HG02571 (cell line): ENCODE measurements around the gene DDX5.

Experiments used
- ATAC-seq: cut with Tn5 transposase; IDR thresholded peaks from one replicate; pipeline ENCODE4 v1.9.1; 2021; ENCODE audit warnings: mild to moderate bottlenecking, moderate library complexity; ENCODE audit not compliant: unreplicated experiment

The DDX5 gene

DNA sequence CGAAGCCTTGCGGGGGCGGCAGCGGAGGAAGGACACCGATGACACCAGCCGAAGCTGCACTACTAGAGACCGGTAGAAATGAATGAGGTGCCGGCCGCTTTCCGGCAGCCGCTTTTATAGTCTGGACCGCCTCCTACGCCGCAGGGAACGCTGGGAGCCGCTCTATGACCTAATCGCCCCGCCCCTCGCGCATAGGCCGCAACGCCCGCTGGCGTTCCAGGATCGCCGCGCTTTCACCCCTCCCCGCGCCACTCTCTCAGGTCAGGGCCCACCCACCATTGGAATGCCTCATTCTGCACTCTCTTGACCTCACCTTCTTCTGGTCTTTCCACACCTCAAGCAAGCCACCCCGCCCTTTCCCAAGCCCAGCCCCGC, at the start of gene DDX5:
TSS of gene DDX5 (minus strand) at position 89 of the 375 bp plus-strand sequence. CDS start 170 bp downstream, outside the sequence.
- ATAC-seq, result peak; percentile 50

DNA sequence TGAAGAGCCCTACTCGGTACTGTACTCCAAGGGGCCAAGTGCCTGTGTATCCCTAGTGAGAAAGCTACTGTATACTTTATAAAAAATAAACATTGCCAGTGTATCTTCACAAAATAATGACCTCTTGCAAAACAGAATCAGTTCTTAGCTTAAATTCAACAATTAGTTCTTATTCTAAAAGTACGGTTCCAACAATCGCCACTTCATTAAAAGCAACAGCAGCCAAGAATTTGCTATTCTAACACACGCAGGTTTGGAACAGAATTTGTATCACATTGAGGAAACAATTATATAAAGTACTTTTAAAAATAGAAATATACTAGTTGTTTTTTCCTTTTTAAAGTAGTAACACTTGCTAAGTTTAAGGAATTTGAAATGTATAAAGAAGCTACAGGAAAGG, 49.2 kb upstream of the DDX5 start:
- no peak for ATAC-seq

DNA sequence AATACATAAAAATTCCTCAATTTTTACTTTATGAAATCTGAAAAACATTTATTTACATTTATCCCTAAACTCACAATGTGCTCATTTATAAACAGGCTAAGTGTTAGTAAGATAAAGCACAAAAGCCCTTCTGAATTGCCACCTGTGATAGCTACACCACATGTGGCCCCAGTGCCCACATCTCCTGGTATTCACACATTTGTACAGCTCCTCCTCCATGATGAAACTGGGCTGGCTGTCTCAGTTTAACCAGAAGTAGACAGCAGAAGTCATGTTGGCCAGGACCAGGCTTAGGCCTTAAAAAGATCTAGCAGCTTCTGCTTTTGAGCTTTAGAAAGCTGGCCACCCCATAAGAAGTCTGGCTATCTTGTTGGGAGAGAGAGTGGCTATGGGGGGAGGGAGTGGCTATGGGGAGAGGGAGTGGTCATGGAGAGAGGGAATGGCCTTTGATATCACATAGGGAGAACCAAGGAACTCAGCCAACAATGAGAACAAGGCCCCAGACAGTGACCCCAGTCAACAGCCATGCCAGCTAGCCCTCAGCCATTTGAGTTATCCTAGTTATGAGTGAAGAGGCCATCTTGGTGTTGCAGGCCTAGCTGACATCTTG, 48.0 kb upstream of the DDX5 start:
- ATAC-seq, result no peak

DNA sequence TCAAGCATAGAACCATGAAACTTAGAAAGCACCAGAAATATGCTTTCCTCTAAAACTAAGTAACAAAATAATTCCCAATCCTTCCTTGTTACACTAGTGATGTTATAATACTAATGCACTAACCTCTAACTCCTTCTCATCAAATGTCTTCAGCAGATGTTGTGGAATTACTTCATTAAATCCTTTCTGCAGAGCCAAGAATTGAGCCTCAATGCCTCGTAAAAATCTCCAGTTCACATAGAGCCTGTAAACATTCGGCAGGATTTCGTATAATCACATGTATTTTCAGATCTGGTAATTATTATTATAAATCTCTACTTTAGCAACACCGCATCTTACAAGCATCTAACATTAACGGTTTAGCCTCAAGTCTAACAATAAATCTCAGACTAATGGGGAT, 45.4 kb upstream of the DDX5 start:
- ATAC-seq, result no peak

DNA sequence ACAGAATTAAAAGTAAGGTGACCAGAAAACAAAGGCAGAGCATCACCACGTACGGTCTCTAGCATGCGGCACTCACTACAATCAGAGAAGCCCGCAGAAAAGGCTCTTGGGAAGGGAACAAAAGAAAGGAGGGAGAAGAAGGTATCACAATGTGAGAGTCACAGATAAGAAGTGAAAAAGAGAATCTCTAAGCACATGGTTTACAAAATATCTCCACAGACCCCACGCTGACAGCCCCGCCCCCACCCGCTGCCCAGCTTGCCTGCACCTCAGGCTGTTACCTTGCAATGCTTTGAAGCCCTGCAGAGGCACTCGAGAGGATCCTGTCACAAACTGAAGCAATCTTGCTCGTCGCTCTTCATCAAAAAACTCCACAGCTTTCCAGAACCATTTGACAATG, 41.2 kb upstream of the DDX5 start:
- no peak for ATAC-seq

DNA sequence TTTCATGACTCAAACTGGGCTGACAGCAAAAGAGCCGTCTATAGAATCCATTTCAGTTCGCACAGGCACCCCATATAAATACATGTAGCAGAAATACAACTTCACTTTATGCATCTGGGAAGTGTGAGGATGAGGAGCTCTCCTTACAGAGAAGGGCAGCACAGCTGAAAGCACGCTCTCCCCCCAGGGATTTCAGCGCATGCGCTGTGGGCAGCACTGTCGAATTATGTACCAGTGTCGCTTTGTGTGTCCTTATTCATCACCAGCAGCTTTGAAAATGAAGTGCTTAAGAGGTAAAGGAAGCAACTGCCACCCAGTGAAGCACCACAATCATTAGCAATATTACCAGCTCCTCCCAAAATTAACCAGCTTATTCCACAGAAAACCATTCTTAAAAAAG, 40.6 kb upstream of the DDX5 start:
- no peak for ATAC-seq

DNA sequence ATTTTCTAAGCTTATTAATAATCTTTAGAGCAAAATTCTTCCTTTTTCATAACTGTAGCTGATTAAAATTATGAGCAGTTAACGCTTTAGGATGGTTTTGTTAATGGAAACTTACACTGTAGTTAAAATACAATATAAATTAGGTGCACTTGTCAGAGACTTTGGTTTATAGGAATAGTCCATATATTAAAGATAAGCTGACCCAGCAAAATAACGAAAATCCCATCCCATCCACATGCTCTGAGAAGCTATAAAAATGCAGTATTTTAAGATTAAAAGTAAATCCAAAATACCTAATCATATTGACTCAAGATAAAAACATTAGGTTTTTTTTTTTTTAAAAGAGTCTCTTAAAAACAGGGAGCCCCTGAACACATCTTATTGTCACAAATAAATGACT, 38.7 kb upstream of the DDX5 start:
- no peak for ATAC-seq

DNA sequence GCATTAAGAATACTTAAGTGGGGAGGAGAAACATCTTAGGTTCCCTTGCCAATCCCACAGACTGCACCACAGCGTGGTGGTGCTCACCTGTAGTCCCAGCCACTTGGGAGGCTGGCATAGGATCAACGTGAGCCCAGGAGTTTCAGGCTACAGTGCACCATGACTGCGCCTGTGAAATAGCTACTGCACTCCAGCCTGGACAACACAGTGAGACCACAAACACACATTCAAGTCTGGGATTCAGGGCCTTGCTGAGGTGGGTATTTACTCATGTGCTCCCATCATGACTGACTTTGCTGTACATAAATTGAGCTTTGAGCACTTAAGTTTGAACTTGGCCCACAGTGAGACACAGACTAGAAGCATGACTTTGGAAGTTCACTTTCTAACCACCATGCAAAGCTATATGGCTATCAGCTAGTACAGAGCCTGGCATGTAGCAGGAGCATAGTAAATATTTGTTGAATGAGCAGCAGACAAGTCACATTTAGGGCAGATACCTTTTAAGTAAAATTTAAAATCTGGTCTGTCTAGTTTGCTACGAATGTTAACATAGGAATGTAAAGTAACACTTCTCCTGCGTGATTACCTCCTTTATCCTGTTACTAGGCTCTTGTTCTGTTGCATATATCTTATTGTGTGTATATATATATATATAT, 34.2 kb upstream of the DDX5 start:
- ATAC-seq, result no peak

DNA sequence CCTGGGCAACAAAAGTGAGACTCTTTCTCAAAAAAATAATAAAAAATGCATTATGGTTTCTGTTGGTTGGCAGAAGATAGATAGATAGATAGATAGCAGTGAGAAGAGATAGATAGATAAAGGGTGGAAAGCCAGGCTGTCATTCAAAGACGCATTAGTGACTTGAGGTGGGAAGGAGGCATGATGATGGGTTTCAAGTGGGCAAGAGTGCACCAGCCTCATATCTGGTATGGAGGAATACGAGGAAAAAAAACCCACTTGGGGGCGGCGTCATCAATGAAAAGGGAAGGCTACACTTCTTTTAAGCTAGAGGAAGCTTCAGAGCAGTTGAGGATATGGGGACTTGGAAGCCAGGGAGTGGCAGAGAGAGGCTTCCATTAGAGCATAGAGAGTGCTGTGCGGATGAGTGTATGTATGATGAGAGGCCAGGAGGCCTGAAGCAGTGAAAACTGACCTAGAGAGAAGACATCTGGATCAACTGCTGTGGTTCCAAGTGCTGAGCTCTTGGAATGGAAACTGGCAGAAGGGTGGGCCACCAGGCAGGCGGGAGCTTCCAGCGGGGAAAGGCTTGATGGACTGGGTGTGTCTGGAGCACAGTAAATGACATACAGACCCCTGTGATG, 32.5 kb upstream of the DDX5 start:
- ATAC-seq, result no peak

DNA sequence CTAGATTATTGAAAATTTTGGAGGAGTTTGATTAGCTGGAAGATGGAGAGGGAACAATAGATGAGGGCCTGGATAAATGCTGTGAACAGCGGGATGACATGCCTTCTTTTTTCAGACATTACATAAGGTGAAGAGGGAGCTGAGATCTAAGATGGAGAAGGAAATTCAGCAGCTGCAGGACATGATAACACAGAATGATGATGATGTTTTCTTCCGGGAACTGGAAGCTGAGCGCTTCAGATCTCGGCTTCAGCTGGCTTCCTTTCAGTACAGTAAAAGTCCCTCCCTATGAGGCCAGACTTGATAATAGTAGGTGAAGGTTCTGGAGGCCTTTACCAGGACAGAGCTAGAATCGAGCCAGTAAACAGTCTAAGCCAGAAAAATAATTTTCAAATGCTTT, 31.4 kb upstream of the DDX5 start:
- ATAC-seq, result no peak

DNA sequence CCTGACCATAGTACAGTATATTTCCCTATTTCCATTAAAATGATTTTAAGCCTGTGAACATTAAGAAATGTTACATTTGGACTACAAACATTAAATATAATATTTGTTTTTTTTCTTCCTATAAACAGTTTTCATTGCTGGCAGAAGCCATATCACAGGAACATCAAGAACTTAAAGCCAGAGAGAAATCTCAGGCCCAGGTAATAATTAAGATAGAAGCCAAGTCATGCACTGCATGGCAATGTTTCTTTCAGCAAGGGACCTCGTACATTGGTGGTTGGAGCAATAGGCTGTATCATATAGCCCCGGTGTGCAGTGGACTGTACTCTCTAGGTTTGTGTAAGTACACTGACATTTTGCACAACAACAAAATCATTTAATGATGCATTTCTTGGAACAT, 30.8 kb upstream of the DDX5 start:
- no peak for ATAC-seq

DNA sequence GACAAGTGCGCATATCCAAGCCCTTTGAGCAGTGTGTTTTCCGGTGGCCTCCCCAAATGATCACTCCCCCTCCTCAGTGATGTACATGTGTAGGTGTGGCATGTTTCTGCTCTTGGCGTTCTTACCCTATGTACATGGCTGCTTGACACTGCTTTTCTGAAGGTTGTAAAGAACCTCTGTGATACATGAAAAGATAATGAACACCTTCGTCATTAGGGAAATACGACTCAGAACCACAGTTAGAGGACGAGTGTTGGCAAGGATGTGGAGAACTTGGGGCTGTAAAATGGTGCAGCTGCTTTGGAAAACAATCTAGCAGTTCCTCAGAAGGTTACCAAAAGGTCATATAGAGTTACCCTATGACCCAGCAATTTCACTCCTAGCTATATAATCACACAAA, 29.3 kb upstream of the DDX5 start:
- ATAC-seq, result no peak

DNA sequence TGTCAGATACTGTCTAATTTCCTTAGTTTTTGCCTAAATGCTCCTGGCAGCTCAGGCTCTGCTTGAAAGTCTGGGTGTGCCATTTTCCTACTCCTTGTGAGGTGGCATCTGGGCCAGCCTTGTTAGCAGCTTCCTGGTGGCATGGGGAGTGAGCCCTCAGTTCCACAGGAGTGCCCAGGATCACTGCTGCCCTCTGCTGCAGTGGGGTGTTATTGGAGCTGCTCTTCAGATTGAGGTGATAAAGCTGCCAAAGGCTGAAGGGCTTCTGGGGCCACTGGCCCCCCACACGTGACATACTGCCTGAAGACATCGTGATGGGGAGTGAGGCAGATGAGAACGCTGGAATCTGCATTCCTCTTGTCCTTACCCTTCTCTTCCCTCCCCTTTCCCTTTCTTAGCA, 28.1 kb upstream of the DDX5 start:
- no peak for ATAC-seq

DNA sequence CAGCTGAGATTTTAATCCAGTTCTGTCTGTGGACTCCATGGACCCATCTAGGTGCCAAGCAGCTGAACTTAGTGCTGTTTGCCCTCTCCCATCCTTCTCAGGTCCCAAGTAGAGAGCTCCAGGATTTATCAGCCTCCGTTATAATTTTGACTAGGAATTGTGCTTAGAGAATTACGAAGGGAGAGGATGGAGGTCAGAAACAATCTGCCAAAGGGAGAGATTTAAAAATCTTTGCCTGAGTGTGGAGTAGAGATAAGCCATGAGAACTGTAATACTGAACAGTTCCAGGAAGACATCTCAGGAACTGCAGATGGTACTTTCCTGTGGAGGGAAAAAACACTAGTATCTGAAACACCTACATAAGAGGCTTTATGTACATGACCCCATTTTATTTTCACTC, 27.7 kb upstream of the DDX5 start:
- no peak for ATAC-seq

DNA sequence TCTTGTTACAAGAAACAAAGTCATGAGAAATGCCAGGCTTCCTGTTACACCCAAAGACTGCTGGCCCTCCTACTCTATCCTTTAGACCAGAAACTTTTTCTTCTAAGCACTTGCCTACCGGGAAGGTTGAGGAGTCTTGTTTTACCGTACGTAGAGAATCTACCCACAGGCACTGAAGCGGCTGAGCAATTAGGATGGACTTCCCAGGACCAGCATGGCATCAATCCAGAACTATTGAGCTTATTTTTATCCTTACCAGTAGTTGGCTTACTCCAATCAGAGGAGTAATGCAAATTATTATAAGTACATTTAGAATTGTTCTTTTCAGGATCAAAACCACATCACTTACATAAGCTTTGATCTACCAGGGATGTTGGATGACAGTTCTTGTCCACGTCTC, 26.3 kb upstream of the DDX5 start:
- no peak for ATAC-seq

DNA sequence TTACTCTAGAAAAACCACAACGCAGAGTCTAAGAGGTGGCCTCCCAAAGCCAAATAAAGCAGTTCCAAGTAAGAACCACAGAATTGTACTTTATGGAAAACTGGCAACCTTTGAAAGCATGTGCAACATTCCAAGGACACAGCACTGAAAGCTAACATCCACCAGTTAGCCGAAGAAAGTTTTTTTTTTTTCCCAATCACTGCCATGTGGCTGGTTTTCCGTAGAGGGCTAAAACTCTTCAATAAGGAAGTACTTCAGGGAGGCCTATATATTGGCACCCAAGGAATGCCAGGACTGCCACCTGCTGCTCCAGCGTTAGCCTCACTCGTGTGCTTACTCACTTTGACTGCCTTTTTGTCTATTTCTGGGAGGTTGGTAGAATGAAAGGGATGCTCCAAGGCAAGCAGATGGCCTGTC, 25.9 kb upstream of the DDX5 start:
- no peak for ATAC-seq

DNA sequence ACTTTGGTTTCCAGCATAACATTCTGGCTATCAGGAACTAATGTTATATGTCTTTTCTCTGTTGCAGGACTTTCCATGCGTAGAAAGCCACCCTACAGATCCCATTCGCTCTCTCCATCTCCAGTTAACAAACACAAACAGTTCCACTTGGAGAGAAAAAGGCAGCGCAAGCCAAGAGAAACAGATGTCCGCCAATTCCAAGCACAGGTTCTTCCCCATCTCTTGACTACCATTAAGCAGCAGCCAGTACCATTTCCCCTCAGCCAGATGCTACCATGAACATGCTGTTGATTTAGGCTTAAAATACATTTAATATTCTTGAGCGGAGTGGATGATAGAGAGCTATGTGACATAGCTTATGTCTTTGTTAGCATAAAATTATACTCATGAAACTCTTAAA, 23.1 kb upstream of the DDX5 start:
- no peak for ATAC-seq

DNA sequence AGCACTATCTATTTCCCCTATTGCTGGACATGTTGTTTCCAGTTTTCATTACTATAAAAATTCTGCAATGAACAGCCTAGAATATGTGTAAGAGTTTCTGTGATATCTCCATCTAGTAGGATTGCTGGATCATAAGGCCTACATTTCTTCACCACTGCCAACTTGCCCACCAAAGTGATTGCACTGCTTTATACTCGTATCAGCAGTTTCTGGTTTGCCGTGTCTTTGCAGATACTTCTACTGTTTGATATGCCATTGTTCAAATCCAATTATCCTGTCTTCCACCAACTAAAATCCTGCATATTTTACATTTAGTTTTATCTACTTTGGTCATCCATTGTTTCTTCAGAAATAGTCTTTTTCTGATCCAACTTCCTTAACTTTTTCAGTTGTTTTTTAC, 21.8 kb upstream of the DDX5 start:
- ATAC-seq, result no peak

DNA sequence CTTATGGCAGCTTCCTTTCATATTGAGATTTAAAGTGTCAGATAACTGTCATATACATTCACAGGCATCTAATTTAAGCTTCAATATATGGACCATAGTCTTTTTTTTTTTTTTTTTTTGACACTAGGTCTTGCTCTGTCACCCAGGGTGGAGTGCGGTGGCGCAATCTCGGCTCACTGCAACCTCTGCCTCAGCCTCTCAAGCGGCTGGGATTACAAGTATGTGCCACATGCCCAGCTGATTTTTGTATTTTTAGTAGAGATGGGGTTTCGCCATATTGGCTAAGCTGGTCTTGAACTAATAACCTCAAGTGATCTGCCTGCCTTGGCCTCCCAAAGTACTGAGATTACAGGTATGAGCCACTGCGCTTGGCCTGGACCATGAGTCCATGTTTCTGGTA, 14.3 kb upstream of the DDX5 start:
- no peak for ATAC-seq

DNA sequence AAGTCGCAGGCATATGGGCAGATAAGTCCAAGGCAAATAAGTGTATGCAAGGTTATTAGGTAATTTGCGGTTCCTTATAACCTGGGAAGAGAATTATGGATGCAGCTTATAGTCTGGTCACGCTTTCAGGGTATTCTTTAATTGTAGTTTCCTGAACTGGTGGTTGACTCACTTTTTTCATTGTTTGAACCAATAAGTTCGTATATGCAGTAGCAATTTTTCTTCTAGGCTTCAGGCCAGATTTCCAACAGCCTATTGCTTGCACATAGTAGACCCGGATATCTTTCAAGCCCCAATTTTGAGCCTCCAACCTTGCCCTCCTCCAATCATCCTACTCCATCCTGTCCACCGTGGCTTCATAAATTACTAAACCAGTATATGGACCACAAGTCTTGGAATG, 13.5 kb upstream of the DDX5 start:
- ATAC-seq, result no peak

DNA sequence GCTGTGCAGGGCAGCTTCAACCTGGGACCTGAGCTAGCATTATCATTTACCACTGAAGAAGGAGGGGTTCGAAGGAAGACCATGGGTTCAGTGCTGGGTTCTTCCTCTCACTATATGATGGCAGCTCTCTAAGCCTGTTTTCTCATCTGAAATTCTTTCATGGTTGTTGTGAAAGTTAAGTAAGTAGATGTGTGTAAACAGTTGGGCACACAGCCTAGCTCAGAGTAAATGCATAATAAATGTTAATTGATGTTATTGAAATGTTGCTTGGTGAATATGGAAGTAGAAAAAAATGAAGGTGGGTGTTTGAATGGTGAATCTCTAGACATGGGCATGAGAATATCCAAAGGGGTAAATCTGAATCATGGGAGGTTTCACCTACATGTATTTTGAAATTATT, 9.7 kb upstream of the DDX5 start:
- ATAC-seq, result no peak

DNA sequence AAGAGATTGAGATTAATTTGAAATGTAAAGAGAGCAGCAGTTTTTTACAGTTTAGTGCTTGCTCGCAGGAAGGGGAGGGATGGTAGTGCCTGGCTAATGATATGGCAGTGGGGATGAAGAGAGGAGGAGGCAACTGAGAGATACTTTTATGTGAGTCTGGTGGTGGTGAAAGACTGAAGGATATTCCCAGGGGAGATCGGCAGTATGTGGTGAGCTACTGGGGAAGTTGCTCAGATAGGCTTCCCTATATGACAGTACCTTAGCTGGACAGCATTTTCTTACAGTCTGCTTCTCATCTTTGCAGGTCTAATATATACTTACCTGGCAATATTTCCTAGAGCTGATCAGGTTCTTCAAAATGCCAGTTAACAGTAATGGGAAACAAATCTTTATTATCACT, 9.3 kb upstream of the DDX5 start:
- no peak for ATAC-seq

DNA sequence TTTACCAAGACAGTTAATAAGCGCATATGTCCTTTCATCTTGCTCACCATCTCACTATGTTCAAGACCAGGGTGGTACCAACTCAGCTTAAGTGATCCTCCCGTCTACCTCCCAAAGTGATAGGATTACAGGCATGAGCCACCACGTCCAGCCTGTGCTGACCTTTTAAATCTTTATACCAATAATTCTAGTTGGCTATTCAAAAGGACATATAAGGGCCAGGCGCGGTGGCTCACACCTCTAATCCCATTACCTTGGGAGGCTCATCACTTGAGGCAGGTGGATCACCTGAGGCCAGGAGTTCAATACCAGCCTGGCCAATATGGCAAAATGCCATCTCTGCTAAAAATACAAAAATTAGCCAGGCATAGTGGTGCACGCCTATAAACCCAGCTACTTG, 3.1 kb upstream of the DDX5 start:
- no peak for ATAC-seq
